PC-3 (cell line): ENCODE measurements around the gene RFX1. TPM values are rescaled to one million over a fixed set of nuclear protein-coding genes. Genes with fewer than 3 reads are reported as not detected.

Source experiments
- ATAC-seq: fragments of 200-7000 bp; cut with Tn5 transposase; 2 replicates; pipeline ENCODE4 v1.9.1; 2020; ENCODE audit warnings: mild to moderate bottlenecking, moderate library complexity
- BruUV-seq: library from RNA; stranded (reverse); fragments of 400-500 nt; replicated peaks from 2 replicates; lab custom pipeline; 2021; lab: Mats Ljungman, UMichigan
- CTCF ChIA-PET: fragments of 300-600 bp; sonication (Branson Sonifier 250); formaldehyde crosslinking; loops from one replicate; lab custom pipeline; 2022; ENCODE audit warnings: antibody characterized with exemption; lab: Charles Lee
- POLR2A ChIA-PET: fragments of 300-600 bp; sonication (Branson Sonifier 250); formaldehyde crosslinking; loops from one replicate; lab custom pipeline; 2022; ENCODE audit warnings: antibody characterized with exemption; ENCODE audit not compliant: unreplicated experiment; lab: Charles Lee
- DNase-seq: peaks from one replicate; pipeline ENCODE4 v3.0.0-alpha.2; 2015
- H2AFZ ChIP-seq: fragments of 300-600 bp; sonication (generic); 2 replicates; pipeline ENCODE4 v1.6.0; 2016; ENCODE audit warnings: antibody characterized with exemption, low read length
- H3F3A ChIP-seq: fragments of 300-600 bp; sonication (generic); one replicate; pipeline ENCODE4 v1.6.0; 2017; ENCODE audit warnings: antibody characterized with exemption, low read length, control low read depth, mild to moderate bottlenecking; ENCODE audit not compliant: unreplicated experiment
- H3K27ac ChIP-seq: fragments of 300-600 bp; sonication (generic); 2 replicates; pipeline ENCODE4 v1.5.1; 2016; ENCODE audit warnings: mild to moderate bottlenecking, low read length
- H3K27me3 ChIP-seq: fragments of 300-600 bp; sonication (generic); 2 replicates; pipeline ENCODE4 v1.6.1; 2016; ENCODE audit warnings: low read length, mixed read lengths
- H3K36me3 ChIP-seq: fragments of 300-600 bp; sonication (generic); 2 replicates; pipeline ENCODE4 v1.6.1; 2016; ENCODE audit warnings: low read depth, mixed run types, low read length, mixed read lengths
- H3K4me1 ChIP-seq: fragments of 300-600 bp; sonication (generic); 2 replicates; pipeline ENCODE4 v1.5.1; 2016; ENCODE audit warnings: low read length; ENCODE audit not compliant: insufficient read depth
- H3K4me2 ChIP-seq: fragments of 300-600 bp; sonication (generic); 2 replicates; pipeline ENCODE4 v1.6.0; 2016; ENCODE audit warnings: low read length
- H3K4me3 ChIP-seq: fragments of 300-600 bp; sonication (generic); 2 replicates; pipeline ENCODE4 v1.5.1; 2016; ENCODE audit warnings: mild to moderate bottlenecking, low read length, mixed read lengths
- H3K79me2 ChIP-seq: fragments of 300-600 bp; sonication (generic); 2 replicates; pipeline ENCODE4 v1.6.1; 2017; ENCODE audit warnings: low read length, mixed read lengths
- H3K9ac ChIP-seq: fragments of 300-600 bp; sonication (generic); 2 replicates; pipeline ENCODE4 v1.6.0; 2016; ENCODE audit warnings: mild to moderate bottlenecking, low read length
- H3K9me2 ChIP-seq: fragments of 300-600 bp; sonication (generic); replicated peaks from 2 replicates; pipeline ENCODE4 v1.6.1; 2016; ENCODE audit warnings: mixed run types, low read length, mixed read lengths
- H3K9me3 ChIP-seq: fragments of 300-600 bp; sonication (generic); 2 replicates; pipeline ENCODE4 v1.6.1; 2016; ENCODE audit warnings: low read length, mixed read lengths
- H4K20me1 ChIP-seq: fragments of 300-600 bp; sonication (generic); 2 replicates; pipeline ENCODE4 v1.6.1; 2016; ENCODE audit warnings: low read length, mixed read lengths
- CTCF ChIP-seq: fragments of 300-600 bp; sonication (generic); conservative IDR thresholded peaks from 2 replicates; pipeline ENCODE4 v1.5.1; 2017; ENCODE audit warnings: antibody characterized with exemption, low read depth, mild to moderate bottlenecking, low read length
- EZH2 ChIP-seq: fragments of 300-600 bp; sonication (generic); IDR thresholded peaks from one replicate; pipeline ENCODE4 v1.6.1; 2017; ENCODE audit warnings: antibody characterized with exemption, mild to moderate bottlenecking, low read length; ENCODE audit not compliant: unreplicated experiment
- EZH2phosphoT487 ChIP-seq: fragments of 300-600 bp; sonication (generic); IDR thresholded peaks from 2 replicates; pipeline ENCODE4 v1.6.1; 2018; ENCODE audit warnings: mild to moderate bottlenecking, antibody characterized with exemption, low read length, borderline replicate concordance
- intact Hi-C: fragments of 100-400 bp; cut with micrococcal nuclease; formaldehyde crosslinking; loops from 2 replicates; pipeline ENCODE4 v1.9.0; 2023
- total RNA-seq: library from RNA; depleted of rRNA; stranded (reverse); fragments of >200 nt; gene quantifications from 2 replicates; pipeline ENCODE4 v1.2.3, GENCODE V29; 2014

Gene RFX1
- total RNA-seq, 1 experiment from 2014 or later: 7.5 TPM

DNA sequence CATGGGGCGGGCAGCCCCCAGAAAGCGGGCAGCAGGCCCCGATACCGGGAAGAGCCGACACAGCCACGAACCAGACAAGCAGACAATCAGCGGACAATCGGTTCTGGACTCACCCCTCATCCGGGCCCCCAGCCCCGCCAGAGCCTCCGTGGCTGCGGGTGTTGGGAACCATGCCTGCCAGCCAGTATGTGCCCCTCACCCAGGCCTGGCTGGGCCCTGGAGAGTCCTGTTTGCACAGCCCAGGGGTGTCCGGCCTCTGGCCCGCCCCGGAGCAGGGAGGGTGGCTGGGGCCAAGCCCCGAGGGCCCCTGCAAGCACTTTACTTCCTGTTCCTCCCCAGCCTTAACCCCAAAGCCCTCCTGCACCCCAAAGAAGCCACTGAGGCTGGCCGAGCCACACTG lies 75.7 kb downstream of the RFX1 start:
- Histone ChIP-seq H3K27me3 (no peaks in the 10 kb centered on the region), H3K27ac (no peak overlapping the region), H2AFZ (no peak overlapping the region), H3K36me3 (peaks cover 7% of the 10 kb centered on the region; the same call in 1 of the 2 replicates), H3K4me2 (no peak overlapping the region), H3K9me3 (no peaks in the 10 kb centered on the region), H3K4me3 (no peak overlapping the region), H3K4me1 (no peaks in the 10 kb centered on the region), H3F3A (no peaks in the 10 kb centered on the region), H3K79me2 (no peaks in the 10 kb centered on the region), H4K20me1 (no peaks in the 10 kb centered on the region), H3K9me2 (no peaks in the 10 kb centered on the region), H3K9ac (no peak overlapping the region)
- no peak for DNase-seq
- CTCF ChIA-PET: no interaction called here
- intact Hi-C loops: no loop called here
- ATAC-seq: no peak
- no peak for TF ChIP-seq EZH2
- TF ChIP-seq CTCF: no peak
- TF ChIP-seq EZH2phosphoT487: no peak
- BruUV-seq: no TSS peak
- POLR2A ChIA-PET: no interaction called here

- H3K4me1 ChIP-seq: no peaks in the 10 kb centered on the region
- peaks cover 7% of the 10 kb centered on the region; the same call in 1 of the 2 replicates for H3K36me3 ChIP-seq
- H3F3A ChIP-seq: no peaks in the 10 kb centered on the region
- H3K27me3 ChIP-seq: no peaks in the 10 kb centered on the region
- no peaks in the 10 kb centered on the region for H3K9me2 ChIP-seq
- H2AFZ ChIP-seq: no peak overlapping the region
- H3K27ac ChIP-seq: no peak overlapping the region
- POLR2A ChIA-PET: interaction anchor here (0.6 kb wide), 1 partner anchor 172 kb away, joined by 3 read pairs; no protein-coding TSS in a partner anchor
- CTCF ChIA-PET: no interaction called here
- no TSS peak for BruUV-seq
- H3K79me2 ChIP-seq: no peaks in the 10 kb centered on the region
- DNase-seq: no peak
- ATAC-seq: no peak
- no peak for TF ChIP-seq EZH2
- TF ChIP-seq CTCF: no peak
- no peak for TF ChIP-seq EZH2phosphoT487
- no peak overlapping the region for H3K9ac ChIP-seq
- intact Hi-C loops: no loop called here
- no peaks in the 10 kb centered on the region for H4K20me1 ChIP-seq
- no peak overlapping the region for H3K4me3 ChIP-seq
- H3K9me3 ChIP-seq: no peaks in the 10 kb centered on the region
- H3K4me2 ChIP-seq: no peak overlapping the region
These were observed 76.2 kb downstream of the RFX1 start for GRCh38 chr19:13929956-13930355.

- no peaks in the 10 kb centered on the region for H3K79me2 ChIP-seq
- H3K36me3 ChIP-seq: peaks cover 11% of the 10 kb centered on the region; the same call in 1 of the 2 replicates
- H3K9me2 ChIP-seq: no peaks in the 10 kb centered on the region
- H3K9me3 ChIP-seq: no peaks in the 10 kb centered on the region
- H3K9ac ChIP-seq: no peak overlapping the region
- ATAC-seq: no peak
- DNase-seq: no peak
- CTCF ChIA-PET: no interaction called here
- POLR2A ChIA-PET: interaction anchor here (0.6 kb wide), 1 partner anchor 173 kb away, joined by 3 read pairs; no protein-coding TSS in a partner anchor
- no peaks in the 10 kb centered on the region for H3F3A ChIP-seq
- TF ChIP-seq EZH2phosphoT487 (no peak), CTCF (no peak), EZH2 (no peak)
- no peaks in the 10 kb centered on the region for H3K27me3 ChIP-seq
- no peak overlapping the region for H3K4me2 ChIP-seq
- BruUV-seq: no TSS peak
- no peak overlapping the region for H3K4me3 ChIP-seq
- H4K20me1 ChIP-seq: no peaks in the 10 kb centered on the region
- H3K4me1 ChIP-seq: no peaks in the 10 kb centered on the region
- H2AFZ ChIP-seq: no peak overlapping the region
- intact Hi-C loops: no loop called here
- no peak overlapping the region for H3K27ac ChIP-seq
These were observed 76.8 kb downstream of the RFX1 start for GRCh38 chr19:13929340-13929739.
